ENCODE measurements around the gene EIF4E1B.
A peak's percentile ranks its signal among the peaks of the same experiment; 100 is the strongest.

The EIF4E1B gene

GRCh38 chr5:176619569-176620332 lies 10.7 kb upstream of the EIF4E1B start:
- no peak for DNase-seq (ENCODE audit: low read depth)
- H3K4me3 ChIP-seq (ENCODE audit: control insufficient read depth, low read depth, low read length): no peak overlapping the region
- TF ChIP-seq CTCF (IDR thresholded peaks at IDR 0.05; ENCODE audit: control insufficient read depth, insufficient read depth, low read depth, low read length, missing control alignments): no peak

GRCh38 chr5:176620333-176620981 lies 10.0 kb upstream of the EIF4E1B start:
- no peak for TF ChIP-seq CTCF (IDR thresholded peaks at IDR 0.05; ENCODE audit: control insufficient read depth, insufficient read depth, low read depth, low read length, missing control alignments)
- peak overlapping the region; percentile 7 for H3K4me3 ChIP-seq (ENCODE audit: control insufficient read depth, low read depth, low read length)
- no peak for DNase-seq (ENCODE audit: low read depth)

- no peak overlapping the region for H3K4me3 ChIP-seq (ENCODE audit: control insufficient read depth, low read depth, low read length)
- TF ChIP-seq CTCF (IDR thresholded peaks at IDR 0.05; ENCODE audit: control insufficient read depth, insufficient read depth, low read depth, low read length, missing control alignments): no peak
- DNase-seq (ENCODE audit: low read depth): no peak
These were observed 8.8 kb upstream of the EIF4E1B start for GRCh38 chr5:176621661-176622079.

GRCh38 chr5:176624142-176624541 lies 6.3 kb upstream of the EIF4E1B start:
- TF ChIP-seq CTCF (IDR thresholded peaks at IDR 0.05; ENCODE audit: control insufficient read depth, insufficient read depth, low read depth, low read length, missing control alignments): no peak
- H3K4me3 ChIP-seq (ENCODE audit: control insufficient read depth, low read depth, low read length): no peak overlapping the region
- no peak for DNase-seq (ENCODE audit: low read depth)

GRCh38 chr5:176624938-176625337 lies 5.5 kb upstream of the EIF4E1B start:
- no peak for TF ChIP-seq CTCF (IDR thresholded peaks at IDR 0.05; ENCODE audit: control insufficient read depth, insufficient read depth, low read depth, low read length, missing control alignments)
- DNase-seq (ENCODE audit: low read depth): no peak
- H3K4me3 ChIP-seq (ENCODE audit: control insufficient read depth, low read depth, low read length): no peak overlapping the region

- no peak for DNase-seq (ENCODE audit: low read depth)
- no peak for TF ChIP-seq CTCF (IDR thresholded peaks at IDR 0.05; ENCODE audit: control insufficient read depth, insufficient read depth, low read depth, low read length, missing control alignments)
- no peak overlapping the region for H3K4me3 ChIP-seq (ENCODE audit: control insufficient read depth, low read depth, low read length)
These were observed 5.0 kb upstream of the EIF4E1B start for GRCh38 chr5:176625512-176625911.

Data from AG09309 (cell line).